Measurements from ENCODE around the gene RAB3GAP1.
"Not testable (repeated sequence)": the region's sequence is repeated elsewhere in the genome, so short reads cannot be mapped to it uniquely, and the experiment has no call there.

RAB3GAP1 gene

DNA sequence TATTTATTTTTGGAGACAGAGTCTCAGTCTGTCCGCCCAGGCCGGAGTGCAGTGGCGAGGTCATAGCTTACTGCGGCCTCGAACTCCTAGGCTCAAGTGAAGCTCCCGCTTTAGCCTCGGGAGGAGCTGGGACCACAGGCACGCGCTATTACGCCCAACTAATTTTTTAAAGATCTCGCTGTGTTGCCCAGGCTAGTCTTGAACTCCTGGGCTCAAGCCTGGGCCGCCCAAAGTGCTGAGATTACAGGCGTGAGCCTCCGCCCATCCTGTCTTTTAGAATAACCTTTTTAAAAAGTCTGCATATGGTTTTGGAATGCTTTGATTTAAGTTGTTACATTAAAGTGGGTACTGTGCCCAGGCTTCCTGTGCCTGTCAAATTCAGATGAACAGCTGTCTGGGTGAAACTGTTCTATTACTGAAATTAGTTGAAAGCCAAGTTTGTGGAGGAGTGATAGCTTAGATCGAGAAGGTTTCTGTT is 944 bp downstream of the RAB3GAP1 start:
- peak; percentile 3 to 12 for DNase-seq (ENCODE audit: extremely low read depth in 1 of 2, low read depth in 1 of 2)

DNA sequence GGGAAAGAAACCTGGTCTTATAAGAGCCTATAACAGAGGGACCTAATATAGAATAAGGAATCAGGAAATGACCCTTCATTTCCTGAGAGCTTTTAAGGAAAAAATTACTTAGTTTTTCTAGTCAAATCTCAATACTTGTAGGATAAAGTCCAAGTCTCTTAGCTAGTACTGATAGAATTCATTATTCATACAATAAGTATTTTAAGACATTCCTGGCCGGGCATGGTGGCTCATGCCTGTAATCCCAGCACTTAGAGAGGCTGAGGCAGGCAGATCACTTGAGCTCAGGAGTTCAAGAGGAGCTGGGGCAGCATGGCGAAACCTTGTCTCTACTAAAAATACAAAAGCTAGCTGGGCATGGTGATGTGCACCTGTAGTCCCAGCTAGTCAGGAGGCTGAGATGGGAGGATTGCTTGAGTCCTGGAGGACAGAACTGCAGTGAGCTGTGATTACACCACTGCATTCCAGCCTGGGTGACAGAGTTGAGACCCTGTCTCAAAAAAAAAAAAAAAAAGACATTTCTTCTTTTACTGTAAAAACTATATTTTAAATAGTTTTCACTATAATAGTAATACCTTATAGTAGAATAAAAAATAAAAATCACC is 3.2 kb downstream of the RAB3GAP1 start:
- no peak for DNase-seq (ENCODE audit: extremely low read depth in 1 of 2, low read depth in 1 of 2)

DNA sequence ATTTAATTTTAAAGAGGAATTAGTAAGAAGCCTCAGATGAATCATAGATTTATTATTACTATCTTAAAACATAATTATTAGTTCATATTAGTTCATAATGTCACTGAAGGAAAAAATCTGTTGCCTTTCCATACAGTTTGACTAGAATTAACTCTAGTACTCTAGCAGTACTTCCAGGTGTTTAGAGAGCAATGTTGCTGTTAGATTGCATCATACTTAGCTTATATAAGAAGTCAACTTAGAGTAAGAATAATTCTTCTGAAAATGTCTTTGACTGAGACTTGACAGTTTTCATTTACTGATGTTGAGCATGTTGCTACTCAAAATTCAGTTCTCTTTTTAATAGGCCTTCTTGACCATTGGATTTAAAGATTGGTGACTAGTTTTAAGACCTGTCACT is 4.7 kb downstream of the RAB3GAP1 start:
- DNase-seq (ENCODE audit: extremely low read depth in 1 of 2, low read depth in 1 of 2), result no peak

DNA sequence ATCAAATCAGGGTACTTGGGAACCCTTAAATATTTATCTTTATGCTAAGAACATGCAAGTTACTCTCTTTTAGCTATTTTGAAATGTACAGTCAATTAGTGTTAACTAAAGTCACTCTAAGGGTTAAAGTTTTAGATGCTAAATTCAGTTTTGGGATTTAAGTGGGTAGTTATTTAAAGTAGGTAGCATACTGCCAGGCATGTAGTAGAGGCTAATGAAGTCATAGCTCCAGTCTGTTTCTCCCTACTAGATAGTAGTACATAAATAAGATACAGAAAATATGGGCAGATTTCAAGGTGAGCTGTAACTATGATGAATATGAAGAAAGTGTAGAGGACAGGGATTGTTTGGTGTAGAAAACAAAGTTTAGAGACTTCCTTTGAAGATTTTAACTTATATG is 7.5 kb downstream of the RAB3GAP1 start:
- DNase-seq (ENCODE audit: extremely low read depth in 1 of 2, low read depth in 1 of 2), result no peak

DNA sequence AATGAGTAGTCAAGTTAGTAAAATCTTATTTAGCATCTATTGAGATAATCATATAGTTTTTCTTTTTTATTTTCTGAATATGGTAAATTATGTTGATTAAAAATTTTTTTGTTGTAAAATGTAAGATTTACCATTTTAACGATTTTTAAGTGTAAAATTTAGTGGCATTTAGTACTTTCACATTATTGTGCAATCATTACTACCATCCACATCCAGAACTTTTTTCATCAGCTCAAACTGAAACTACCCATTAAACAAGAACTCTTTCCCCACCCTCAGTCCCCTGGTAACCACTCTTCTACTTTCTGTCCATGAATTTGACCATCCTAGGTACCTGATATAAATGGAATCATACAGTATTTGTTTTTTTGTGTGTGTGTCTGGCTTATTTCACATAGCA is 11.1 kb downstream of the RAB3GAP1 start:
- no peak for DNase-seq (ENCODE audit: extremely low read depth in 1 of 2, low read depth in 1 of 2)

DNA sequence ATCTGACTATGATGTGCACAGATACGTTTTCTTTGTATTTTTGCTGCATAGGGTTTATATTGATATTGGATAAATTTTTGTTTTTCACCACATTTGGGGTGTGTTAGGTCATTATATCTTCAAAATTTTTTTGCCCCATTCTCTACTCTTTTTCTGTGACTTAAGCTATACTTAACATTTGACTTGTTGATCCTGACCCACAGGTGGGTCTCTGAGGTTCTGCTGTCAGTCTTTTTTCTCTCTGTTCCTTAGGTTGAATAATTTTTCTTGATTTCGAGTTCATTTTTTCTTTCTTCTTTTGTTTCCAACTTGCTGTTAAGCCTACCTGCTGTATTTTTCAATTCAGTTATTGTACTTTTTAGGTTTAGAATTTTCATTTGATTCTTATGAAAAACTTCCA is 12.1 kb downstream of the RAB3GAP1 start:
- no peak for DNase-seq (ENCODE audit: extremely low read depth in 1 of 2, low read depth in 1 of 2)

DNA sequence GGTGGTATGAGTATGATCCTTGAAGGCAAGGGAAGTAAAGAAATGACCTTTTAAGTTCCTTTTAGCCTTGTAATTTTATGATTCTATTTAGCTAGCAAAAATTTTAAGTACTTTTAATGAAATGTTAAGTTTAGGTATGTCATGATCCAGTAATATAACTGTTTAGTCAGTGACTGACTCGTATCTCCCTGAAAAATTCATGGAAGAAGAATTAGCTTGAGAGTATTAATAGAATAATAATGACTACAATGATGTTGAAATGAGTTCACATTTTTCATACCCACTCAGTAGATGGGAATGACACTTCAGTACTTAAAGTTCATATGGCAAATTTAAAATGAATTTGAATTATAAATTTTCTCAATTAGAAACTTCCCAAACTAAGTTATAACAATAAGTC is 14.6 kb downstream of the RAB3GAP1 start:
- no peak for DNase-seq (ENCODE audit: extremely low read depth in 1 of 2, low read depth in 1 of 2)

DNA sequence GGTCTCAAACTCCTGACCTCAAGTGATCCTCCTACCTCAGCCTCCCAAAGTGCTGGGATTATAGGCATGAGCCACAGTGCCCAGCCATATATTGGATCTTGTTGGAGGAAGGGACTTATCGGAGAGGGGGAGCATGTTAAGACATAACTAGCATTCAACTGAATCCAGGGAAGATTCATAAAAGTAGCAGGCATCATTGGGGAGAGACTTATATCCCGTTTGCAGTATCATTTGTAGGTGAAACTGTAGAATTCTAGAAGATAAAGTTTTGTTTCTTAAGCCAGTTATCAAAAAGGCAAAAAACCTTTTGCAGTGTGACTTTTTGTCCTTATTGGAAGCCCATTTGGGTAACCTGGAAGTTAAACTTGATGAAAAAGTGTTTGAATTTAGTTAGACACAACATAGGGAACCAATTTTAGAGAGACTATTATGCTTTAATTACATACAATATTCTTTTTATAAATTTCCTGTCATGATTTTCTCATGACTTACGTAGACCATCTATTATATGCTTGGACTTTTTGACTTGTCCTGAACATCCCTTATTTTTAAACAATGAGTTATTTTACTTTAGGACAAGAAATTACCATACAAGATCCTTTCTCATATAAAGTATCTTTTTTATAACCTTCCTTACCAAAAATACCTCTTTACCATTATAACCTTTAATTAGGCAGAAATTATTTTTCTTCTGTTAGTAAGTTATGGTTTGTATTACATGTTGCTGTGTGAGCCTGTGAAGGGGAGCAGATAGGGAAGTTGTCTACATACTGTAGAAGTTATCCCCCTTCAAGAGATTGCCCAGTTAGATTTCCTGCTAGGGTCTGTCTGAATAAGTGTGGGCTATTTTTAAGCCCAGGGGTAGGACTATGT is 20.3 kb downstream of the RAB3GAP1 start:
- no peak for DNase-seq (ENCODE audit: extremely low read depth in 1 of 2, low read depth in 1 of 2)

DNA sequence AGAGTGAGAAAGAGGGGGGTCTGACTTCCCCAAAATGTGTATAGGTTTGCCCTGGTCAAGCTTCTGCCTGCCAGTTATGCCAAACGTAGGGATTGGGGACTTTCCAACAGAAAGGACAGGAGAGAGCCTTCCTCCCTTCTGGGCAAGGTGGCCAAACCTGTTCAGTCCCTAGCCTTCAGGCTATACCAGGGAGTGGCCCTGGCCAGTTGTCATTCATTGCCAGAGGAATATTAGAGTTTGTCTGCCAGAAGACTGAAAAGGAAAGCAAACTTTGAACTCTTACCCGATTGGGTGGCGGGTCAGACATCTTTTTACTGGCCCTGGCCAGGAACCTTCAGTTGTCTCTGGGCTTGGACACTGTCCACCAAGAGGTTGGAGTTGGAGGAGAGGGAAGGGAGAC is 22.1 kb downstream of the RAB3GAP1 start:
- no peak for DNase-seq (ENCODE audit: extremely low read depth in 1 of 2, low read depth in 1 of 2)

DNA sequence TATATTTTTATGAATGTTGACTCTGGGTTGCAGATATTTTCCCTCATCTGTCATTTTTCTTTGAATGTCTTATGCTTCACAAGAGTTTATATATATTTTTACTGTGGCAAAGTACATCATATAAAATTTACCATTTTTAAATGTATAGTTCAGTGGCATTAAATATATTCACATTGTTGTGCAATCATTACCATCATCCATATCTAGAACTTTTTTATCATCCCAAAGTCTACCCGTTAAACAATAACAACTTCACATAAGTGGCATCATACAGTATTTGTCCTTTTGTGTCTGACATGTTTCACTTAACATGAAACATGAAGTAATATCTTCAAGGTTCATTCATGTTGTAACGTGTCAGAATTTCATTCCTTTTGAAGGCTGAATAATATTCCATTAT is 24.5 kb downstream of the RAB3GAP1 start:
- no peak for DNase-seq (ENCODE audit: extremely low read depth in 1 of 2, low read depth in 1 of 2)

DNA sequence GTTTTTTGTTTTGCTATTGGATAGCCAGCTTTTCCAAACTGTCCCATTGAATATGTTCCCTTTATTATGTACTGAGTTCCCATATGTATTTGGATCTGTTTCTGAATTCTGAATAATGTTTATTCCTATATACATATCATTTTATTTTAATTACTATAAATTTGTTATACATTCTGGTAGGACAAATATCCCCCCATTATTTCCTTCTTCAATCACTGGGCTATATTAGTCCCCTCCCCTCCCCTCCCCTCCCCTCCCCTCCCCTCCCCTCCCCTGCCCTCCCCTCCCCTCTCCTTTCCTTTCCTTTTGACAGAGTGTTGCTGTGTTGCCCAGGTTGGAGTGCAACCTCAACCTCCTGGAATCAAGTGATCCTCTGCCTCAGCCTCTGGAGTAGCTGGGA is 26.3 kb downstream of the RAB3GAP1 start:
- DNase-seq (ENCODE audit: extremely low read depth in 1 of 2, low read depth in 1 of 2), result no peak

DNA sequence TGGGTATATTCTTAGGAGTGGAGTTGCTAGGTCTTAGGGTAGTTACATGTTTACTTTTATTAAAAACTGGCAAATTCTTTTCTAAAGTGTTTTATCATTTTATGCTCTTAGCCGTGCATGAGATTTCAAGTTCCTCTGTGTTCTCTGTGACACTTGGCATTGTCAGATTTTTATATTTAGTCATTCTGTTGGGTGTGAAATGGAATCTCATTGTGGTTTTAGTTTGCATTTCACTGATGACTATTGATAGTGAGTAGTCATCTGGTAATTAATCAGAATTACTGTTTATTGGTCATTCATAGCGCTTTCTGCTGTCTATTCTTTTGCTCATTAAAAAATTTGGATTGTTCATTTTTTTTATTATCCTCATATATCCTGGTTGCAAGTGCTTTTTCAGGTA is 34.1 kb downstream of the RAB3GAP1 start:
- no peak for DNase-seq (ENCODE audit: extremely low read depth in 1 of 2, low read depth in 1 of 2)

DNA sequence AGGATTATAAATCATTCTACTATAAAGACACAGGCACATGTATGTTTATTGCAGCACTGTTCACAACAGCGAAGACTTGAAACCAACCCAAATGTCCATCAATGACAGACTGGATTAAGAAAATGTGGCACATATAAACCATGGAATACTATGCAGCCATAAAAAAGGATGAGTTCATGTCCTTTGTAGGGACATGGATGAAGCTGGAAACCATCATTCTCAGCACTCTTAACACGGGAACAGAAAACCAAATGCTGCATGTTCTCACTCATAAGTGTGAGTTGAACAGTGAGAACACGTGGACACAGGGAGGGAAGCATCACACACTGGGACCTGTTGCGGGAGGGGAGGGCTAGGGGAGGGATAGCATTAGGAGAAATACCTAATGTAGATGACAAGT is 37.5 kb downstream of the RAB3GAP1 start:
- not testable (repeated sequence) for DNase-seq (ENCODE audit: extremely low read depth in 1 of 2, low read depth in 1 of 2)

DNA sequence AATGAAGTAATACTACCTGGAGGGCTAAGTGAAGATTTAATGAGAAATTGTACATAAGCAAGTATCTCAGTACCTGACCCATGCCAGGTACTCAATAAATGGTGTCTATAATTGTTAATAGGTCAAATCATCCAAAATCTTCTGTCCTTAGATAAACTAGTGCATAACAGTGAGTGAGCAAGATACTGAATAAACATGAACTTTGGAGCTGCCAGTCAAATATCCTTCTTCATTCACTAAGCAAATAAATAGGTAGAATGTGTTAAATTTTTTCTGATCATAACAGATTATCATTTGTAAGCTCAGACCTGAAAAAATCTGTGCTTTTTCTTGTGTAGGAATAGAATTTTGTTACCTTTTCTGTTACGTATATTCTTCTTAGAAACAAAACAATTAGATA is 39.6 kb downstream of the RAB3GAP1 start:
- DNase-seq (ENCODE audit: extremely low read depth in 1 of 2, low read depth in 1 of 2), result no peak

DNA sequence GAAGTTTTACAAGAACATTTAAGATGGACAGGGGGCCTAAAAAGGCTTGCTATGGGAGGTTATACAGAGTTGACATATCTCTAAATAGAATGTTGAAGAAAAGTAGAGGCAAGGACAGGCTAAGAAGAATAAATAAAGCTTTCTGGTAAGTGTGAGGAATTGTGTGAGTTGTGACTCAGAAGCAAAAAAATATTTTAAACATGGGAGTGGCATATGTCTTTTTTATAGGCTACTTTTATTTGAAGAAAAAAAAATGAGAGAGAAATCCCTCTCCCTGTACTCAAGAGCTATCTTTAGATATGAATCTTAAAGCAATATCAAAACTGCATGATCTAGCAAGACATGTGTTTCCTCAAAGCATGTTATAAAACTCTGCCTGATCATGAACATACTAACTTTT is 41.1 kb downstream of the RAB3GAP1 start:
- no peak for DNase-seq (ENCODE audit: extremely low read depth in 1 of 2, low read depth in 1 of 2)

DNA sequence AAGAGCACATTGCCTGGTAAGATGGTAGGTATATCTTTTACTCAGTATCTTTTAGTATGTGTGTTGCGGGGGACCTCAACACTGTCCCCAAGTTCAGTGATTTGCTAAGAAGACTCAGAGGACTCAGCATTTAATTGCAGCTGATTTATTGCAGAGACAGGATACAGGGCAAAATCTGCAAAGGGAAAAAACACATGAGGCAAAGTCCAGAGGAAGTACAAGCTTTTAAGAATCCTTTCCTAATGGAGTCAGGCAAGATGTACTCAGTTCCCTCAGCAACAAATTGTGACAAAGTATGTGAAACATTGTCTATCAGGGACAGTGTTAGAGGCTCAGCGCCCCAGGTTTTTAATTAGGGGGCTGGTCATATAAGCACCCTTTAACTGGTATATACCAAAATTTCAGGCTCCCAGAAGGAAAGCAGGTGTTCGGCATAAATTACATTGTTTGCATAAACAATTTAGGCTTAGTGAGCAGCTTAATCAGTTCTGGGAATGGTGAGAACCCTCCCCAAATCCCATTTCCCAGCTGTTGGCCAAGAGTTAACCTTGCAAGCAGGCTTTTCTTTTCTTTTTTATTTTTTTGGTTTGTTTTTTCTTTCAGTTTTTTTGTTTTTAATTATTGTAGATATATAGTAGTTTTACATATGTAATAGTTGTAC is 41.7 kb downstream of the RAB3GAP1 start:
- DNase-seq (ENCODE audit: extremely low read depth in 1 of 2, low read depth in 1 of 2), result no peak

DNA sequence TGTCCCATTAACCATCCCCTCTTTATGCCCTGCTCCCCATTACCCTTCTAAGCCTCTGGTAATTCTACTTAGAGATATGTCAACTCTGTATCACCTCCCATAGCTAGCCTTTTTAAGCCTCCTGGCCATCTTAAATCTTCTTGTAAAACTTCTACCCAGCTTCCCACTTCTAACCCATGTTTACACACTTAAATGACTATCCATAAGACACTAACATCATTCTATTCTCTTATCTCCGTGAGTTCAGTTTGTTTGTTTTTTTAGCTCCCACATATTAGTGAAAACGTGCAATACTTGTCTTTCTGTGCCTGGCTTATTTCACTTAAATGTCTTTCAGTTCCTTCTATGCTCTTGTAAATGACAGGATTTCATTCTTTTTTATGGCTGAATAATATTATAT is 42.4 kb downstream of the RAB3GAP1 start:
- no peak for DNase-seq (ENCODE audit: extremely low read depth in 1 of 2, low read depth in 1 of 2)

DNA sequence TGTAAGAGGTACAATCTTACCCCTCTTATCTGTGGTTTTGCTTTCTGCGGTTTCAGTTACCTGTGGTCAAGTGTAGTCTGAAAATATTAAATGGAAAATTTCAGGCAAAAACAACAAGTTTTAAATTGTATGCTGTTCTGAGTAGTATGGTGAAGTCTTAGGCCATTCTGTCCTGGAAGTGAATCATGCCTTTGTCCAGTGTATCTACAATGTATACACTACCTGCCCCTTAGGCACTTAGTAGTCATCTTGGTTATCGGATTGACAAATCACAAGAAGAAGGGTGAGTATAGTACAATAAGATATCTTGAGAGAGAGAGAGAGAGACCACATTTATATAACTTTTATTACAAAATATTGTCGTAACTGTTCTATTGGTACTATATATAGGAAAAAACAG is 43.5 kb downstream of the RAB3GAP1 start:
- no peak for DNase-seq (ENCODE audit: extremely low read depth in 1 of 2, low read depth in 1 of 2)

DNA sequence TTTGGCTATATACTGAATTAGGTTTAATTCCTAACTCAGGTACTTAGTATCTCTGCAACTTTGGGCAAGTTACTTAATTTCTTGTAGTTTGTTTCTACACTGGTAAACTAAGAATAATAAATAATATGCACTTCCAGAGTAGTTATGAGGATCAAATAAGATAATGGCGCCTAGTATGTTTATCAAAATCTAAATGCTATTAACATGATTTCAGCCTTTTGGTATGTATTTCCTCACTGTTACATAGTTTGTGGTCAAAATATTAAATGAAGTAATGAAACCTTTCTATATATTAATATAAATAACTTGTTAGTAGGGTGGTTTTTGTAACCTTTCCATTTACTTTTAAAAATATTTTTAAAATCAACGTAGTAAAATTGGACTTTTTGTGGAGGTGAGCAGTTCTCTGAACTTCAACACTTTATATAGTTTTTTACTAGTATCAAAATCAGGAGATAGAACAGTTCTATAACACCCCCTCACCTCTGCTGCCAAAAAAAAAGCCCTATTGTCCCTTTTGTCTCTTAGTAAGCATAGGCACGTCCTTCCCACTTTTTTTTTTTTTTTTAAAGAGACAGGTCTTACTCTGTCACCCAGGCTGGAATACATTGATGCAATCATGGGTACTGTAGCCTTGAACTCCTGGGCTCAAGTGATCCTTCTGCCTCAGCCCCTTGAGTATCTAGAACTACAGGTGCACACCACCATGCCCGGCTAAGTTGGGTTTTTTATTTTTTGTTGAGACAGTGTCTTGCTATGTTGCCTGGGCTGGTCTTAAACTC is 44.8 kb downstream of the RAB3GAP1 start:
- no peak for DNase-seq (ENCODE audit: extremely low read depth in 1 of 2, low read depth in 1 of 2)

DNA sequence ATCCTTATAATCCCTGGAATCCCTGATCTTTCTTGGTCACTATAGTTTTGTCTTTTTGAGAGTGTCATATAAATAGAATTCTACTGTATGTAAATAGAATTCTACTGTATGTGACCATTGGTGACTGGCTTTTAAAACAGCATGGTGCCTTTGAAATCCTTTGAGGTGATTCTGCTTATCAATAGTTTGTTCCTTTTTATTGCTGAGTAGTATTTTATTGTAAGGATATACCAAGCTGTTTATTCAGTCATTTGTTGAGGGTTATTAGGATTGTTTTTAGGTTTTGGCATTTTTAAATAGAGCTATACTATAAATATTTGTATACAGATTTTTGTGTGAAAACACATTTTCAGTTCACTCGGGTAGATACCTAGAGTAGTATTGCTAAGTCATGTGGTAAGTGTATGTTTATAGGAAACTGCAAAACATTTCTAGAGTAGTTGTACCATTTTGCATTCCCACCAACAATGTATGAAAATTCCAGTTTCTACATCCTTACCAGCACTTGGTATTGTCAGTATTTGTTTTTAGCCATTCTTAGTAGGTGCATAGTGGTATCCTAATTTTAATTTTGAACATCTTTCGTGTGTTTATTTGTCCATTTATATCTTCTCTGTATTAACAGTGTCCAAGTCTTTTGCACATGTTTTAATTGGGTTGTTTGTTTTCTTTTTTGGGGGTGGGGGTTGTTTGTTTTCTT is 45.6 kb downstream of the RAB3GAP1 start:
- DNase-seq (ENCODE audit: extremely low read depth in 1 of 2, low read depth in 1 of 2), result no peak
